Urothelium cell line (cell line): ENCODE results near the gene ATP11A.
A peak's percentile ranks its signal among the peaks of the same experiment; 100 is the strongest.

Experiments
- DNase-seq: peaks from one replicate; pipeline ENCODE4 v3.0.0; 2011; ENCODE audit warnings: low spot score, mixed read lengths
- FAIRE-seq: peaks from 2 replicates; lab custom pipeline; 2011; peaks lifted over from hg19 to GRCh38; lab: Jason Lieb, UNC

The ATP11A gene

DNA sequence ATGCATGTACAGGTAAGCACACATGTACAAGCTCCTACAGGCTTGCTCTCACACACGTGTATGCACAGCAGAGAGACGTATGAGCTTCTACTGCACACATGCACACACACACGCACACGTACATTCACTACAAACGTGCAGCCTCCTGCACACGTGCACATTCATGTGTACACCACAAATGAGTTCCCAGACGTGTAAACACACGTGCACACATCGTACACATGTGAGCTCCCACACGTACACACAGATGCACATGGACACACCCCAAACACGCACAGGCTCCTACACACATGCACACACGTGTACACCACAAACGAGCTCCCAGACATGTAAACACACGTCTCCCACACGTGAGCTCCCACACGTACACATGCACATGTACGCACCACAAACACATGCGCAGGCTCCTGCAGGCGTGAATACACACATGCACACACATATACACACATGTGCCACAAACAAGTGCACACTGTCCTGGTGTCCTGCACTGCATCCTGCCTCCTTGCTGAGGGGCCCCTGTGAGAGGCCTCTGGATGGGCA, 195.5 kb downstream of the ATP11A start:
- DNase-seq (no peak), FAIRE-seq (no peak)

DNA sequence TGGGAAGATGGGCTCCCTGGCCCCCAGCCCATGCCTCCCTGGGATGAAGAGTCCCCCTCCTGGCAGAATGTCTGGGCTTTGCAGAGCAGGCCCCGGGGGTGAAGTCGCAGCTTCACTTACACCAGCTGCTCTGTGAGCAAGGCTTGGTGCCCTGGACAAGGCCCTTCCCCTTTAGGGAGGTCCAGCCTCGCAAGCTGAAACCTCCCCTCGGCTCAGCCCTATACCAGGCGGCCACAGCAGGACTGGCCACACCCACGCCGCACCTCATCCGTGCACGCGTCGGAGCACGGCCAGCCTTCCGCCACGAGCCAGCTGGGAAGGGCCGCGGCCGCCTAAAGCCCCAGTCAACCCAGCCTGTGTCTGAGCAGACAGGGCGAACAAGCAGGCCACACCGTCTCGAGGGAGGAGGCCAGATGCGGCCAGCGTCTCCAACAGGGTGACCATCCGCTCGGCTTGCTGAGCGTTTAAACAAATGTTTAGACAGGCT, 196.0 kb downstream of the ATP11A start:
- FAIRE-seq: no peak
- DNase-seq: no peak

DNA sequence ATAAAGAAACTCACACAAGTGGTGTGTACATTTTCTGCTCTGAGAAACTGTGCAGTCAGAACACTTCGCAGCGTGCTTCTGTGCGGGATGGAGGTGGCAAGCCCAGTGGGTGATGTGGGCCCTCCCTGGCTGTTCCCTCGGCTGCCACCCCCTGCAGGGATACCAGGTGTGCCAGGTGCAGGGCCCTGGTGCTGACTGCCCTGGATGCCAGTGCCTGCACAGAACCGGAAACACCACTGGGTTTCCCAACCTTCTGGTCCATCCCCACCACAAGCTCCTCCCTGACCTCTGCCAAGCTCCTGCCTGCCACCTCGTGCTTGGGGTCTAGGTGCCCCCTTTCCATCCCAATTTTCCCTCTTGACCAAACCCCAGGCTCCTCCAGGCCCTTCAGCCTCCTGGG, 197.3 kb downstream of the ATP11A start:
- no peak for DNase-seq
- FAIRE-seq: no peak

DNA sequence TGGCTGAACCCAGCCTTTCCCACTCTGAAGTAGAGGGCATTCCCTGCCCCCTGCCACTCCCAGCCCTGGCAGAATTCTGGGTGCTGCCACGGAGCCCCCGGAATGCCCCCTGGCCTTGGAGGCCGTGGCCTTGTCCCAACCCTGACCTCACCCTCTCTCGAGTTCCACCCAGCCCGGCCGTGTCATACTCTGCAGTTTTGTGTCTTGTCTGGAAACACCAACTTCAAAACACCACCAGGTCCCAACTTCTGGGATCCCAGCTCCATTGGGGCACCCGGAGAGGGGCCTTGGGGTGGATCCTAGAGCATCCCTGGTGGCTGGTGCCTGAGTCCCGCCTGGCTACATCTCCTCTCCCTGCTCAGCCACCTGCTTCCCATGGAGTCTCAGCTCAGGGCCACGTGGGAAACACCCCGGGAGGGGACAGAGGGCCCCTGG, 197.7 kb downstream of the ATP11A start:
- FAIRE-seq: no peak

DNA sequence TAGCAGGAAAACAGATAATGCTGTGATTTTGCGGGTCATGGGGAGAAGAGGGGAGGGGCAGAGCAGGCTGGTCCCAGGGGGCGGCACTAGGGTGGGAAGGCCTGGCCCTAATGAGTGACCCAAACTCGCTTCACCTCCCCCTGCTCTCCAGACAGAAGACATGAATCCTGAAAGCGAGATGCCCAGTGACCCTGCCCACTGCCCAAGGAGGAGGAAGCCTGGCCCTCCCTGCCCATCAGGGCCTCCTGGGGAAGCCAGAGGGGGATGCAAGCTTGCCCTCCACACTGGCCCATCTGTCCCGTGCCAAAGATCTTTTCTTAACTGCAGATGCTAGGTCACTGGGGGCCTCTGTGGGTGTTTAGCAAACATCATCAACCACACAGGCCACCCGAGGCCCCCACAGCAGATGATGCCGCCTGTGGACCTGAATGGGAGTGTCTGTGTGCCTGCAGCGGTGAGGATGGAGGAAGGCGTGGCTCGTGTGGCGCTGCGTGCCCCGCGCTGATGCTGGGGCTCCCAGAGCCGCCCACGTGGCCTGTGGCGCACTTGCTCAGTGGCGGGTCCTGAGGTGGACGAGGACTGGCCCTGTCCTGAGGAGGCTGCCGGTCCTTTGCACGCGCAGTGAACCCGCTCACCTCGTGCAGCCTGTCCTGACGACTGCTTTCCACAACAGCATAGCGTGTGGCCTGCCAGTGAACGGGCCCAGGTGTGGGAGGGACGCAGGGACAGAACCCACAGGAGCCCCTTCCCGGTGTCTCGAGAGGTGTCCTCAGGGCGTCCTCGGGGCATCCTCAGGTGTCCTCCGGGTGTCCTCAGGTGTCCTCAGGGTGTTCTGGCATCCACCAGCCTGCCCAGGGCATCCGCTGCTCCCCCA, 198.6 kb downstream of the ATP11A start:
- no peak for DNase-seq
- no peak for FAIRE-seq

More for the DNA sequence above, 197.7 kb downstream of the ATP11A start:
- DNase-seq: no peak

DNA sequence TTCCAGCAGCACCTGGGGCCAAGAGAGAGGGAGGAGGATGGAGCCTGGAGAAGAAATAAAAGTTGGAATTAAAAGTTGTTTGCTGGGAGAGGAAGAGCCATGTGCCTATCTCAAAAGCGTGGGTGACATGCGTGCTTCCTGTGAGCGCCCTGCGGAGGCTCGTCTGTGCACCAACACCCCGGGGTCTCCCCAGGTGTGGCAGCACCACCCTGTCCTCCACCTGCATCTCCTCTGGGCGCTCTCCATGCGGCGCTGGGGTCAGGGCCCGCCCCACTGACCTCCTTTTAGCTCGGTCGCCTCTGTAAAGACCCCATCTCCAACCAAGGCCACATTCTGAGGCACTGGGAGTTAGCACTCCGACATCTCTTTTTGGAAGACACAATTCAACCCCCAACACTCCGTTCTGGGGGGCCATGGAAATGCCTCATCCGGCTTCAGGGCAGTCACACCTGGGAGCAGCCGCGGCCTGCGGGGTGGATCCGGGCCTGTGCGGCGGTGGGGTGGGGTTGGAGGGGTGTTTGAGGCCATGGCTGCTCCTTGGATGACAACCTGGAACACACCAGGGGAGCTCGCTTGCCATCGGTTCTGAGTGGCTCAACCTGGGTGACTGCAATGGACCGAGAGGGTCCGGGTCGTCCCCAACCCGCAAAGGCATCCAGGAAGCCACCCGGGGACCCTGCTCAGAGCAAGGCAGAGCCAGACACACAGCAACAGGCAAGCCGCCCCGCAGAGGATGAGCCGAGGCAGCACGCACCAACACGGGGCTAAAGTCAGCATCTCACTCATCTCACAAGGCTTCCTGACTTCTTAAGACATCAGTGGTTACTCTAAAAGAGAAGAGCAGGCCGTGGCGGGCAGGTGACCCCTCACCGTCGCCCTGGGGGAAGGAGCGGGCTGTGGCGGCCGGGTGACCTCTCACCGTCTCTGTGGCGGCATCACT, 199.8 kb downstream of the ATP11A start:
- FAIRE-seq (no peak), DNase-seq (no peak)

DNA sequence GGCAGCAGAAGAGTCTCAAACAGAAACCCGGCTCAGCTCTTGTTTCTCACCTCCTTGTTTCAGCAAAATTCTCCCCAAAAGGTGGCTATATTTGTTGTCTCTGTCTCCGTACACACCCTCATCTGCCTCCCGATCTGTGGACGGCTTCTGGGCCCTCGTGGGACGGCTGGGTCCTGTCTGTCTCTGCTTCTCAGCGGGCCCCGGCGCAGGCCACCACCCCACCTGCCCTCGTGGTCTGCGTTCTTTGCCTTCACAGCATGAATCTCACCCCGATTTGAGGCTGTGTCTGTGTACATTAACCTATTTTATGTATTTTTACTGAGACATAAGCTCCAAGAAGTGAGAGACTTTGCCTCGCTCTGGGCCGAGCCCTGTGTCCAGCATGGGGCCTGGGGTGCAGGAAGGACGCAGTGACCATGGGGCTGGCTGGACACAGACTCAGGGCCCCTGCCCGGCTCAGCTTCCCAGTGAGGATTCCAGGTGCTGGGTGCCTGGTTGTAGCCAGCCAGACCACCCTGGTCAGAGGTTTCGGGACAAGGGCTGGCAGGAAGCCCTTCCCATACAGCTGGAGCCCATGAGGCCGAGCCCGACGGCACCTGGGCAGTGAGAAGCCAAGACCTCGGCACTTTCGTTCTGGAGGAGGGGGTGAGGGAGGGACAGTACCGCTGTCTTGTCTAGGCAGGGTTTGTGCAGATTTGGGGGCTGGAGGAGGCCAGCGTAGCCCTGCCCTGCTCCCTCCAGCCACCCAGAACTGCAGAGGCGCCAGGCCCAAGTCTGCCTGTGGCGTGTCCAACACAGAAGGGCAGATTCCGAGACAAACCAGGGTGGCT, 200.7 kb downstream of the ATP11A start:
- DNase-seq: no peak

DNA sequence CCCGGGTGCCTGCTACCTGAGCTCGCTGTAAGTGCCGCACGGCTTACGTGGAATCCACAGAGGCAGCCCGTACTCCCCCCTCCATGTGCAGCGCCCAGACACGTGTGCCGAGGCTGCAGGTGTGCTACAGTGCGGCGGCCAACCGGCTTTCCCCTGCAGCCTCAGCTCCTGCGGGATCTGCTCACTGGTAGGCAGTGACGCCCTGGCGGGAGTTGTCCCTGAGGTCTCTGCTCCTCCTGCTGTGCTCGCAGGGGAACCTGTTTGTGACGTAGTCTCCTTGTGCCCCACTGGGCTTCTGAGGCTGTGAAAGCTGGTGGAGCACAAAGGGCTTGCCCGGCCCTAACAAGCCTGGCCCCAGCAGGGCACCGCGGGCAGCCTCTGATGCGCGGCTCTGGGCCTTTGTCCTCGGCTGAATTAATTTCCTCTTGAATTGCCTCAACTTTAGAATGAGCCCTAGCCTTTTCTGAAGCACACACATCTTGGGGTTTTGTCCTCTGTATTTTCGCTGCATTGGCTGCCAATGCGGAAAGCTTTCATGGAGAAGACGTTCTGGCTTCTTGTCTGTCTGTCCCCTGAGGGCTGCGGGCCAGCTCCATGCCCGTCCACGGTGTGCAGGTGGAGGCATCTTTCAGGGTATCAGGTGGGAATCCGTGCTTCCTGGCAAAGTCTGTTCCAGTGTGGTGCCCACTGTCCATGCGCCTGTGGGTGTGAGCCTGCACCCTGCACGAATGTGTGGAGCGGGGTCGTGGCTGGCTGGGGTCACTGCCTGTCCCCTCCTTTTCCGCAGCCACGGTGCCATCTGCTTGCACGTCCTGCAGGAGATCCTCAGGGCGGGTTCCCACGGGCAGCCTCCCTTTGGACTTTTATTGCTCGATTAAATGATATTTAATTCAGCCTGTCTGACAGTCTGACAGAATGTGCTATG, 201.9 kb downstream of the ATP11A start:
- DNase-seq: no peak
- no peak for FAIRE-seq

More for the DNA sequence above, 200.7 kb downstream of the ATP11A start:
- FAIRE-seq: no peak

DNA sequence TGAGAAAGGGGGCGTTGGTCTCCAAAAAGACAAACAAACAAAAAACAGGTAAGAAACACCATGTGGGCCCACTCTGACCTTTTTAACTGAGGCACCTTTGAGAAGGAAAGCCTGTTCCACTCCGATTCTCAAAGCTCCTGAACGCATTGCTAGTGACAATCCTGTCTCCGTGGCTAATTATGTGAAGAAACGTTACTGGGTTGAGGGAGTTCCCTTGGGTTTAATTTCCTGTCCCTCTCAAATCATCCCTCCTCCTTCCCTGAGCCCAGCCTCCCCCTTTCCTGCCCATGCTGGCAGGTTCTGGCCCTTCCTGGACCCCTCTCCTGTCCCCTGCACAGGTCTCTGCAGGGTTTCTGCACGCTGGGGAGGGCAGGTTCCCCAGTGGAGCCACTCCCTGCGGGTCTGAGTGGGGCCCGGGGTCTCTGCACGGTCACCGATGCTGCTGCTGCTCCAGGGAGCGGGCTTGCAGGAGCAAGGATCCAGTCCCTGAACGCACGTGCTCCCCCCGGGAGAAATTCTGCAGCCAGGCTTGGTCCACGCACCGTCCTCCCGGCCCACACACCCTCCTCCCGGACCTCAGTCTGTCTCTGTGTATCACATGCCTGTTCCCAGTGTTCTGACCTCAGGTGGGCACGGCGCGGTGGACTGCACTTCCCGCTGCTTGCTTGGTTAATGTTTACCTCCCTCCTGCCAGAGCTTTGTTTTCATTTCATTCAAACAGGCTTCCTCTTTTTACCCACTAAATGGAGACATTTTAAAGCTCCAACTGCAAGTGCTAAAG, 202.8 kb downstream of the ATP11A start:
- no peak for FAIRE-seq
- no peak for DNase-seq

DNA sequence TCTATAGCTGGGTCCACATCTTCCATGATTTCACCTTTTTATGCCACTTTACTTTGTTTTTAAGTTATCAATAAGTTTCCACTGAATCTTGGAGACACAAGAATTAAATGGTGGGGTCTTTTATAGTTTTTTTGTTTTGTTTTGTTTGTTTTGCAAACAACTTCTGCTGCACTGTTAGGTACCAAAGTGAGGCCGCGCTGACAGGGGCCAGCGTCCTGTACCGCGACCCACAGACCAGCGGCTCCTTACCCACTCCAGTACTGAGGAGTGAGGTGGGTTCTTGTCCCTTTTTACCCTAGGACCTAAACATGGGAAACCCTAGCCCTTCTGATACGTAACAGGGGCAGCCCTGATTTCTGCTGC, 203.3 kb downstream of the ATP11A start:
- no peak for DNase-seq
- FAIRE-seq: no peak

DNA sequence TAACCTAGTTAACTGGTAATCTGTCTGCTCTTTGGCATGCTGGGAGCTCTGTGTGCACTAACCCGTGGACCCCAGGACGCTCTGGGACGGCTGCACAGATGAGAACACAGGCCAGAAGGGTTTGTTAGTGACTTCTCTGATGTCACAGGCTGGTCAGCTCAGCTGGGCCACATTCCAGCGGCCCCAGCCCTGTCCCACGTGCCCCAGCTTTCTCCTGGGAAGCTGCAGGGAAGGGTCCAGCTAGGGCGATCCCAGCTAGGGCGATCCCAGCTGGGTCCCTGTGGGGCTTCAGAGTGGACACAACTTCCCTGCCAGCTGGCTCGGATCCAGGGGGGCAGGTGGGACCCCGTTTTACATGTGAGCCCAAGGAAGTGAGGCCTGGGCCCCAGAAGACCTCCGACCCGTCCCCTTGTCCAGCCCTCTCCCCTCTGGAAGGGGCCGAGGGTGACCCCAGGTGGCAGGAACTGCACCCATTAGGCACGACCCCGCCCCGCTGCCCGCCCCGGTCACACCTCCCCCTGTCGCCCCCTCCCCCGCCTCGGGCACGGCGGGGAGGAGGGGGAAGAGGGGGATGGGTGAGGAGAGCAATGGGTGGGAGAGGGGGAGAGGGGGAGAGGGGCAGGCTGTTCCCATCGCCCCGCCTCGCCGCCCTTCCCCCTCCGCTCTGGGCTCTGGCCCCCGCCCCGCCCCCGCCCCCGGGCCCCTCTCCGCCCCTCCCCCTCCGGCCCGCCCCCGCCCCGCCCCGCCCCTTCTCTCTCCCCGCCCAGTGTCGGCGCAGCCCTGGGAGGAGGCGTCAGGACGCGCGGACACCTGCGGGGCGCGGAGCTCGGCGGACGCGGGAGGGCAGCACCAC, 204.0 kb downstream of the ATP11A start:
- DNase-seq (peak; percentile 94), FAIRE-seq (peak; percentile 5)

DNA sequence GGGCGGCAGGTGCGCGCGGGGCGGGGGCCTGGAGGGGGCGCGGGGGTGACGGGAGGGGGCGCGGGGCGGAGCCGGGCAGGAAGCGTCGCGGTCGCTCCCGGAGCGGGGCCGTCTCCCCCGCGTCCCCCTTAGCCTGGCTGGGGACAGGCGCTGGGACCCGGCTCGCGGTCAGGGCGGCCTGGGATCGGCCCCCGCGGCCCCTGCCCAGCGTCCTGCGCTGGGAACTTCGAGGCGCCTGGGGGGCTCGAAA, 204.5 kb downstream of the ATP11A start:
- FAIRE-seq (no peak), DNase-seq (no peak)

DNA sequence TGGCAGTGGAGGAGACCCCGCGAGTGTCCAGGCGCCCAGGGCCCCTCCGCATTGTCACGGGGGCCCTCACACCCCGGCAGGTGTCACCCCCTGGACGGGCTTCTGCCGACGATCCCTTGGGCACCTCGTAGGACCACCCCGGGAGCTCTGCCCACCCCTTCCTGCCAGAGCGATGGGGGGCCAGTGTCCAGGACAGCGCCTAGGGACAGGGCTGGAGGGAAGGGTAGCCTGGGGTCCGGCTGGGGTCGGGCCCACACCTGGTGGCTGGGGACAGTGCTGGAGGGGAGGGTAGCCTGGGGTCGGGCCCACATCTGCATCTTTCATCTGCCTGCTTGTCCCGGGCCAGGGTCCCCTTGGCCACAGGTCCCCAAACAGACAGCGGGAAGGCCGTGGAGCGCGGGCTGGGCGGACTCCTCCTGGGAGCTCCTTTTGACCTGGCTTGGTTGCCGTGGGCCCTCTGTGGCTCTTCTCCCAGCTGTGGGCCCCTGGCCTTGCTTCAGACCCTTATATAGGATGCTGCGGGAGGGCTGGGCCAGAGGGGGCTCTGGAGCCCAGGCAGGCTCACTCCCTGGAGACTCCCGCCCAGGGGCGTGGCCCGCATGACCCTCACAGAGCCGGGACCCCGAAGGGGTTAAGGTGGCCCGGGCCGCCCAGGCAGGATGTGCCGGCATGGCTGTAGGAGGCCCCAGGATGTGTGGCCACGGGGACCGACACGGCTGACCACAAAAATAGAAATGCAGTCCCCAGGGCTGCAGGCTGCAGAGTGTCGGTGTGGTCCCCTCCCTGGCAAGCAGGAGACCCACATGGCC, 205.0 kb downstream of the ATP11A start:
- DNase-seq (no peak), FAIRE-seq (no peak)

DNA sequence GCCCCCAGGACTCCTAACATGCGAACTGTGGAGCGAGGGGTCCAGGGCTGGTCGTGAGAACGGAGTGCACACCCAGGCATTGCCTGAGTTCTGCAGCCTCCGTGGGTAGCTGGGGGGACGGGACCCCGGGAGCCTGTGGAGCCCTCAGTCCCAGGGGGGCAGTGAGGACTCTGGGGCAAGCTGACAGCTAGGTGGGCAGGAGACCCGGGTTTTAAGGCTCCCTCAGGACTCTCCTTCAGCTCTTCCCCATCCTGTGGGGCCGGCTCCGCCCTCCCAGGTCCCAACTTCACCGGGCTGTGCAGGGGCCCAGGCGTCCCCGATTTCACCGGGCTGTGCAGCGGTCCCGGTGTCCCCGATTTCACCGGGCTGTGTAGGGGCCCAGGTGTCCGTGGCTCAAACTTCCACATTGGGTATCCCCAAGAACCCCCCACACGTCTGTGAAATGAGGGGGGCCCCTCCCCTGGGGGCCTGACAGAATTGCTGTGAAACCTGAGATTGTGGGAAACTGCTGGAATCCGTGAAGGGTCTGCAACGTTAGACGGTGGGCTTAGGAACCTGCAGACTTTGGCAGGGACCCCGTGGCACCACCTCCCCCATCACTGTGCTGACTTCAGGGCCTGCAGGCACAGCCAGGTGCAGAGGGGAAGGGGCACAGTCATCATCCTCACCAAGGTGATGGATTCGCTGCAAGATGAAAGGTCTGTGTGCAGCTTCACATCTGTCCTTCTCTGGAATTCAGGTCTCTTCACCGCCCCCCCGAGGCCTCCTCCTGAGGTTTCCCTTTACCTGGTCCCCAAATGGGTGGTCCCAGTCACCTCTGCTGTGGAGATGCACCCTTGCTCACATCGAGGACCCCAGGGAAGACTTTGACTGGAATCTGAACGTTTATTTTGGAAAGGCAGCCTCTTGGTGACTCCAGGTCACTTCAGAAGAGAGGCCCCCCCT, 206.0 kb downstream of the ATP11A start:
- DNase-seq (no peak), FAIRE-seq (no peak)

DNA sequence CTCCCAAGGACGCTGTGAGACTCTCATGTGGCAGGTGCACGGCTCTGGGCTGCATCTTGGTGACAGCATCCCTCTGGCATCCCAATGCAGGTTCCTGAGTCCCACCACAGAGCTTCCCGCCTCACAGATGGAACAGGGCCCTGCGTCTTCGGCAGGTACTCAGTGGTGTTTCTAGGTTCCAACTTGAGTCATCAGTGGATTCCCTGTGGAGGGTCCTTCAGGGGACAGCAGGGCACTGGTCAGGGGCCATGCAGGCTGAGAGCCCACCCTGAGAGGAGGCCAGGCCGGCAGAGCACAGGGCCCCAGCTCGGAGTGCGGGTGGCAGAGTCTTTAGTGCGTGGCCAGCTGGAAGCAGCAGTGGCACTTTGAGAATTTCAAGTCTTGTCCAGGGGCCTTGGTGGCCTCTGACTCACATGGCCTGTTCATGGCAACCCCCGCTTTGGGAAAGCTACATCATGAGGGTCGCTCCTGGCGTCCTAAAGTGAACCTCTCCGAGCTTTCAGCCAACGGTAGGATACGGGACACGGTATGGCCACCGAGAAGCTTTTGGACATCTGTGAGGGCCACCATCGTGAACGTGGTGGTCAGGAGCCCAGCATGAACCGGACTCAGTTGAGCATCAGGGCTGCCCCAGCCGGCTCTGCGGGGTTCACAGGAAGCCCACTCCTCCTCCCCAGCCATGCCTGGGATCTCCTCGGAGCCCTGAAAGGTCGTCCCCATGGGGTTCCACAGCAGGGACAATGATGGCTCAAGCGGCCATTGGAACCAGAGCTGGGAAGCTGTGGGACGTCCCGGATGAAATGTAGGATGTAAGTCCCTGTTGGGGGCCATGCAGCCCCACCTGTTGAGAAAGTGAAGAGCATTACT, 207.1 kb downstream of the ATP11A start:
- DNase-seq (no peak), FAIRE-seq (no peak)
